ENCODE measurements around the gene PRMT5. TPM values are rescaled to one million over a fixed set of nuclear protein-coding genes. Genes with fewer than 3 reads are reported as not detected.
"Not testable (repeated sequence)": the region's sequence is repeated elsewhere in the genome, so short reads cannot be mapped to it uniquely, and the experiment has no call there.

Gene PRMT5
- total and polyA plus RNA-seq, 10 donors: 18.6 to 44.7 (median 35.9) TPM

DNA sequence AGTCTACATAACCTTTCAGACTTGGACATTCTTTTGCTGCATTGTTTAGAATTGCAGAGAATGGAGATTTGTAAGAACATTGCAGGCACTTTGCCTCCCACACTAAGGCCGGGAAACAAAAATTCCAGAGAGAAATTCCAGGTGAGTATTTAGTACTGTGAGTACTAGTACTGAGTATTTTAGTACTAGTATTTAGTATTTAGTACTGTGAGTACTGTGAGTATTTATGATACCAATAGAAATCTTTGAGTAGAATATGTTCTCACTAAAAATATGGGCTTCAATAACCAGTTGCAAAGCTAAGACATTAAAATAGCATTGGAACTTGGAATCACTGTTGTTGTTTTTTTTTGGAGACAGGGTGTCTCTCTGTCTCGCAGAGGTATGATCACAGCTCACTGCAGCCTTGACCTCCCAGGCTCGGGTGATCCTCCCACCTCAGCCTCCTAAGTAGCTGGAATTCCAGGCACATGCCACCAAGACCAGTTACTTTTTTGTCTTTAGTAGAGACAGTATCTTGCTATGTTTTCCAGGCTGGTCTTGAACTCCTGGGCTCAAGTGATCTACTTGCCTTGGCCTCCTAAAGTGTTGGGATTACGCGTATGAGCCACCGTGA is 33.0 kb upstream of the PRMT5 start:
- no peak overlapping the region for H3K4me3 ChIP-seq
- 91 to 97% (median 93%) methylated on average over 6 of the region's 6 CpGs for WGBS, 5 donors
- no peaks in the 10 kb centered on the region for H3K9me3 ChIP-seq
- no peaks in the 10 kb centered on the region for H3K36me3 ChIP-seq
- no peak for DNase-seq
- TF ChIP-seq POLR2AphosphoS5 (IDR thresholded peaks at IDR 0.05) (no peak), POLR2A (IDR thresholded peaks at IDR 0.05) (no peak)
- TF ChIP-seq, protein P1, sequence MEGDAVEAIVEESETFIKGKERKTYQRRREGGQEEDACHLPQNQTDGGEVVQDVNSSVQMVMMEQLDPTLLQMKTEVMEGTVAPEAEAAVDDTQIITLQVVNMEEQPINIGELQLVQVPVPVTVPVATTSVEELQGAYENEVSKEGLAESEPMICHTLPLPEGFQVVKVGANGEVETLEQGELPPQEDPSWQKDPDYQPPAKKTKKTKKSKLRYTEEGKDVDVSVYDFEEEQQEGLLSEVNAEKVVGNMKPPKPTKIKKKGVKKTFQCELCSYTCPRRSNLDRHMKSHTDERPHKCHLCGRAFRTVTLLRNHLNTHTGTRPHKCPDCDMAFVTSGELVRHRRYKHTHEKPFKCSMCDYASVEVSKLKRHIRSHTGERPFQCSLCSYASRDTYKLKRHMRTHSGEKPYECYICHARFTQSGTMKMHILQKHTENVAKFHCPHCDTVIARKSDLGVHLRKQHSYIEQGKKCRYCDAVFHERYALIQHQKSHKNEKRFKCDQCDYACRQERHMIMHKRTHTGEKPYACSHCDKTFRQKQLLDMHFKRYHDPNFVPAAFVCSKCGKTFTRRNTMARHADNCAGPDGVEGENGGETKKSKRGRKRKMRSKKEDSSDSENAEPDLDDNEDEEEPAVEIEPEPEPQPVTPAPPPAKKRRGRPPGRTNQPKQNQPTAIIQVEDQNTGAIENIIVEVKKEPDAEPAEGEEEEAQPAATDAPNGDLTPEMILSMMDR (IDR thresholded peaks at IDR 0.05 in 8 of 11, conservative IDR thresholded peaks at IDR 0.05 in 3 of 11): no peak
- H3K27ac ChIP-seq: no peak overlapping the region
- H3K4me1 ChIP-seq: peaks cover 0 to 9% (median 6%) of the 10 kb centered on the region in 6 donors
- H3K27me3 ChIP-seq (replicated peaks in 1 of 7): no peaks in the 10 kb centered on the region
- intact Hi-C loops (cut with DNase I; ENCODE audit: low total_unique reads): no loop called here

DNA sequence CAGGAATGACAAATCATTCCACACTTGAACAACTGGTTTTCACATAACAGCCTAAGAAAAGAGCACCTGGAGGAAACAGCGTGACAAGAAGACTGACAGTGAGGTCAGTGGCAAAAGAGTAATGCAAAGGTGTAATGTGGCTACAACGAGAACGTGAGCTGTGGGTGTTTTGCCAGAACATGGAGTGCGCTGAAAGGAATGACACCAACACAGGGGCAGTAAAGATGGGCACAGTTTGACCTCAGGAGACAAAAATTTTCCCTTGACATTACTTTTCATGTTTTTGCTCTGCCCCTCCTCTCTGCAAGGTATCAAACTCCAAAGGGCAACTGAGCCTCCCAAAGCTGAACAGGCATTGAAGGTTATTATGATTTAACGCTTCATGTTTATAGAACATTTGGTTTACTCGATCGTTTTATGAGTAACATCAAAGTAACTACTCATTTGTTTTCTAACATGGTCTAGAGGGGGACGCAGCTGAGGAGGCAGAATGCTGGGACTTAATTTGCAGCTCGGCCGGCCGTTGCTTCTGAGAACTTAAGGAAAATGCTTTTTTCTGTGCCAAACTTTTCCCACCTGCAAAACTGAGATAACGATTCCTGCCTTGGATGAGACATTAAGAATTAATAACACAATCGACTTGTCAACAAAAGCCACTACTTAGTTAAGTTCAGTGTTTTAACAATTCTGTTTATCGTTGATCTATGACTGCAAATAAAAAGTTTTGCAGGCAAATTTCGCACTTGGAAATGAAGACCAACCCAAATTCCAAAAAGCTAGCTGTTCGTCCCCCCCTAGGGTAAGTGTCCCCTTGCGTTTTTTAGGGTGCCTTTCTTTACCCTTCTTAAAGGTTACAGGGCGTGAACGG is 26.8 kb upstream of the PRMT5 start:
- Histone ChIP-seq H3K4me3 (peak overlapping the region; percentile 48 to 83 (median 66)), H3K9me3 (no peaks in the 10 kb centered on the region), H3K27ac (peak overlapping the region; percentile 82 to 99 (median 95)), H3K27me3 (replicated peaks in 1 of 7) (no peaks in the 10 kb centered on the region), H3K36me3 (peaks cover 0 to 35% (median 16%) of the 10 kb centered on the region in 6 donors), H3K4me1 (peaks cover 3 to 61% (median 20%) of the 10 kb centered on the region in 6 donors)
- intact Hi-C loops (cut with DNase I; ENCODE audit: low total_unique reads): no loop called here
- whole genome bisulfite sequencing, 5 donors: 22 to 36% (median 24%) methylated on average over 19 of the region's 19 CpGs
- no peak for DNase-seq
- TF ChIP-seq POLR2AphosphoS5 (IDR thresholded peaks at IDR 0.05) (no peak), POLR2A (IDR thresholded peaks at IDR 0.05) (no peak)
- TF ChIP-seq, protein P1 (IDR thresholded peaks at IDR 0.05 in 8 of 11, conservative IDR thresholded peaks at IDR 0.05 in 3 of 11): no peak

DNA sequence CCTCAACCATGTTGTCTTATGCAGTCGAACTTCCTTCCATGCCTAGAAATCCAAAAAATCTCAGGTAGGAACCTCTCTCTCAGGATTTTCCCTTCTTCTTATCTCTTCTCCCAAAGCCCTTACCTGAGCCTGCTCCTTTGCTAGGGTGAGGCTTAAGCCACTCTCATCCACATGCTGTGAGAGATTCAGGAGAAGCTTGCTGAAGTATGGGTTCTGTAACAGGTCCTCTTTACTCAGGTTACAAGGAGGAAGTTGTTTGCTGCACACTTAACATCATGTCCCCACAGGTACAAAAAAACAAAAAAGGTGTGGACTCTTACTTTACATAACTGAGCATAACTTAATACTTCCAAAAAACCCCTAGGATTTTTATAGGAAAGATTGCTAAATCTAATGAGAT is 23.2 kb upstream of the PRMT5 start:
- Histone ChIP-seq H3K27me3 (replicated peaks in 1 of 7) (no peaks in the 10 kb centered on the region), H3K9me3 (no peaks in the 10 kb centered on the region), H3K36me3 (peaks cover 0 to 70% (median 39%) of the 10 kb centered on the region in 6 donors), H3K4me3 (peak overlapping the region in 1 of 8 donors; percentile 38), H3K4me1 (peaks cover 3 to 59% (median 16%) of the 10 kb centered on the region in 6 donors), H3K27ac (peak overlapping the region in 7 of 8 donors; percentile 49 to 86 (median 85))
- DNase-seq: no peak
- WGBS, 5 donors: 89 to 100% (median 97%) methylated on average over 1 of the region's 1 CpG
- TF ChIP-seq POLR2A (IDR thresholded peaks at IDR 0.05) (no peak), POLR2AphosphoS5 (IDR thresholded peaks at IDR 0.05) (no peak)
- TF ChIP-seq, protein P1 (IDR thresholded peaks at IDR 0.05 in 8 of 11, conservative IDR thresholded peaks at IDR 0.05 in 3 of 11): no peak
- intact Hi-C loops (cut with DNase I; ENCODE audit: low total_unique reads): no loop called here

DNA sequence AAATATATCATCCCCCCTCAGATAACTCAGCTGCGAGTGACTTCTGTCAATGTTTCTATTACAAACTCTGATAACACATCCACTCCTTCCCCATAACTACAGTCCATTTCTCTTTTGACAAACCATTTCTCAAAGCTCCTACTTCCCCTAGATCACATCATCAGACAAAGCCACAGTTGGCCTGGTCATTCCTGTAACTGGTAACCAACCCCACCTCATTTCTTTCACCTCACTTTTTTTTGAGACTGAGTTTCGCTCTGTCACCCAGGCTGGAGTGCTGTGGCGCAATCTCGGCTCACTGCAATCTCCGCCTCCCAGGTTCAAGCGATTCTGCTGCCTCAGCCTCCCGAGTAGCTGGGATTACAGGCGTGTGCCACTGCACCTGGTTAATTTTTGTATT is 22.6 kb upstream of the PRMT5 start:
- H3K36me3 ChIP-seq: peaks cover 0 to 76% (median 45%) of the 10 kb centered on the region in 6 donors
- H3K27ac ChIP-seq: peak overlapping the region in 6 of 8 donors; percentile 62 to 86 (median 85)
- WGBS, 5 donors: 59 to 84% (median 68%) methylated on average over 8 of the region's 8 CpGs
- intact Hi-C loops (cut with DNase I; ENCODE audit: low total_unique reads); H3K27me3 ChIP-seq (replicated peaks in 1 of 7); H3K9me3 ChIP-seq: not testable (repeated sequence)
- peaks cover 3 to 54% (median 12%) of the 10 kb centered on the region in 6 donors for H3K4me1 ChIP-seq
- peak; percentile 79 for DNase-seq
- TF ChIP-seq POLR2AphosphoS5 (IDR thresholded peaks at IDR 0.05): peak; percentile 17 to 68 (median 41)
- peak overlapping the region in 1 of 8 donors; percentile 38 for H3K4me3 ChIP-seq

All from spleen (tissue), 11 donors.